ENCODE results near the gene ATP2B2.

The ATP2B2 gene

GRCh38 chr3:10336761-10337160 is 168.6 kb downstream of the ATP2B2 start:
- no peaks in the 10 kb centered on the region for H3K27me3 ChIP-seq (ENCODE audit: insufficient read depth, low read depth)
- H3K4me2 ChIP-seq, result no peak overlapping the region
- TF ChIP-seq CTCF (conservative IDR thresholded peaks at IDR 0.05; ENCODE audit: low read depth, low read length), result no peak
- no peaks in the 10 kb centered on the region for H3K79me2 ChIP-seq (ENCODE audit: insufficient read depth, low read depth)
- H2AFZ ChIP-seq (ENCODE audit: low read depth), result no peak overlapping the region
- H3K36me3 ChIP-seq (ENCODE audit: insufficient read depth), result no peaks in the 10 kb centered on the region
- H3K4me3 ChIP-seq (IDR thresholded peaks at IDR 0.05; ENCODE audit: insufficient read depth, low read depth, low read length), result no peak overlapping the region
- no peak overlapping the region for H3K27ac ChIP-seq
- no peak overlapping the region for H3K9ac ChIP-seq
- no peaks in the 10 kb centered on the region for H4K20me1 ChIP-seq (ENCODE audit: insufficient read depth)
- H3K4me1 ChIP-seq (ENCODE audit: low read depth, poor library complexity, severe bottlenecking), result no peaks in the 10 kb centered on the region

GRCh38 chr3:10335871-10336622 is 169.3 kb downstream of the ATP2B2 start:
- Histone ChIP-seq H3K79me2 (ENCODE audit: insufficient read depth, low read depth) (no peaks in the 10 kb centered on the region), H2AFZ (ENCODE audit: low read depth) (no peak overlapping the region), H3K36me3 (ENCODE audit: insufficient read depth) (no peaks in the 10 kb centered on the region), H3K27ac (no peak overlapping the region), H4K20me1 (ENCODE audit: insufficient read depth) (no peaks in the 10 kb centered on the region), H3K4me1 (ENCODE audit: low read depth, poor library complexity, severe bottlenecking) (no peaks in the 10 kb centered on the region), H3K4me3 (IDR thresholded peaks at IDR 0.05; ENCODE audit: insufficient read depth, low read depth, low read length) (no peak overlapping the region), H3K9ac (no peak overlapping the region), H3K4me2 (no peak overlapping the region), H3K27me3 (ENCODE audit: insufficient read depth, low read depth) (no peaks in the 10 kb centered on the region; the same call in 1 of the 2 replicates)
- no peak for TF ChIP-seq CTCF (conservative IDR thresholded peaks at IDR 0.05; ENCODE audit: low read depth, low read length)

GRCh38 chr3:10335190-10335738 is 170.1 kb downstream of the ATP2B2 start:
- no peaks in the 10 kb centered on the region; the same call in 1 of the 2 replicates for H3K27me3 ChIP-seq (ENCODE audit: insufficient read depth, low read depth)
- no peak overlapping the region for H3K4me3 ChIP-seq (IDR thresholded peaks at IDR 0.05; ENCODE audit: insufficient read depth, low read depth, low read length)
- no peak overlapping the region for H3K4me2 ChIP-seq
- H3K79me2 ChIP-seq (ENCODE audit: insufficient read depth, low read depth), result no peaks in the 10 kb centered on the region
- no peaks in the 10 kb centered on the region for H3K4me1 ChIP-seq (ENCODE audit: low read depth, poor library complexity, severe bottlenecking)
- no peak overlapping the region for H3K27ac ChIP-seq
- H2AFZ ChIP-seq (ENCODE audit: low read depth), result no peak overlapping the region
- H3K9ac ChIP-seq, result no peak overlapping the region
- H3K36me3 ChIP-seq (ENCODE audit: insufficient read depth), result no peaks in the 10 kb centered on the region
- H4K20me1 ChIP-seq (ENCODE audit: insufficient read depth), result no peaks in the 10 kb centered on the region
- no peak for TF ChIP-seq CTCF (conservative IDR thresholded peaks at IDR 0.05; ENCODE audit: low read depth, low read length)

DNA sequence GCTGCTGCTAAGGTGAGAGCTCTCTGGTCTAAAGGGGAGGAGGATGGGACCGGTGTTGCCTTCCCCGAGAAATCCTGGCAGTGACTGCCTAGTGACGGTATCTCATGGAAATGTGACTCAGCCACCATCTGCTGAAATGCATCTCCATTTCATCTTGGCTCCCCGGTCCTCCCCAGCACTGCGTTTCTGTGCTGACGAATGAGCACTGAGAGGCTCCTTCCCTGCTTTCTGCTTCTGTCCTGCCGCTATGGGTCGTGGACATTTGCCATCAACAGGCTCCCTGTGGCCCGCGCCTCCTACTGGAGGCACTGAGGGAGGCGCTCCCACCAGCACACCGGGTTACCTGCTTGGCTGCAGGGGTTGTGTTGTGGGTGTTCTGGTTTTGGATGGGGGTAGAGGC is 170.9 kb downstream of the ATP2B2 start:
- Histone ChIP-seq H3K27ac (no peak overlapping the region), H3K4me2 (no peak overlapping the region), H3K4me3 (IDR thresholded peaks at IDR 0.05; ENCODE audit: insufficient read depth, low read depth, low read length) (no peak overlapping the region), H3K9ac (no peak overlapping the region), H3K36me3 (ENCODE audit: insufficient read depth) (no peaks in the 10 kb centered on the region), H4K20me1 (ENCODE audit: insufficient read depth) (no peaks in the 10 kb centered on the region), H2AFZ (ENCODE audit: low read depth) (no peak overlapping the region), H3K4me1 (ENCODE audit: low read depth, poor library complexity, severe bottlenecking) (no peaks in the 10 kb centered on the region), H3K27me3 (ENCODE audit: insufficient read depth, low read depth) (peaks cover 5% of the 10 kb centered on the region; the same call in 1 of the 2 replicates), H3K79me2 (ENCODE audit: insufficient read depth, low read depth) (no peaks in the 10 kb centered on the region)
- TF ChIP-seq CTCF (conservative IDR thresholded peaks at IDR 0.05; ENCODE audit: low read depth, low read length), result 0 out of 2 replicates have a peak, but pooled peaks have one; percentile 15
